ENCODE measurements around the gene CUL2.

CUL2 gene

GRCh38 chr10:34969171-34969570 lies 121.0 kb downstream of the CUL2 start:
- H3K4me3 ChIP-seq (ENCODE audit: low read length): no peak overlapping the region
- no peak for TF ChIP-seq CTCF (conservative IDR thresholded peaks at IDR 0.05; ENCODE audit: low read length)
- no peak for DNase-seq (ENCODE audit: low read depth)

- no peak overlapping the region for H3K4me3 ChIP-seq (ENCODE audit: low read length)
- DNase-seq (ENCODE audit: low read depth): peak; percentile 95
- no peak for TF ChIP-seq CTCF (conservative IDR thresholded peaks at IDR 0.05; ENCODE audit: low read length)
These were observed 122.7 kb downstream of the CUL2 start for GRCh38 chr10:34967335-34967880.

GRCh38 chr10:34966451-34966850 lies 123.7 kb downstream of the CUL2 start:
- no peak for TF ChIP-seq CTCF (conservative IDR thresholded peaks at IDR 0.05; ENCODE audit: low read length)
- peak; percentile 39 for DNase-seq (ENCODE audit: low read depth)
- H3K4me3 ChIP-seq (ENCODE audit: low read length): no peak overlapping the region

- DNase-seq (ENCODE audit: low read depth): no peak
- TF ChIP-seq CTCF (conservative IDR thresholded peaks at IDR 0.05; ENCODE audit: low read length): no peak
- H3K4me3 ChIP-seq (ENCODE audit: low read length): no peak overlapping the region
These were observed 124.1 kb downstream of the CUL2 start for GRCh38 chr10:34966040-34966439.

GRCh38 chr10:34964166-34964800 lies 125.9 kb downstream of the CUL2 start:
- H3K4me3 ChIP-seq (ENCODE audit: low read length): no peak overlapping the region
- DNase-seq (ENCODE audit: low read depth): no peak
- no peak for TF ChIP-seq CTCF (conservative IDR thresholded peaks at IDR 0.05; ENCODE audit: low read length)

GRCh38 chr10:34962866-34963265 lies 127.3 kb downstream of the CUL2 start:
- DNase-seq (ENCODE audit: low read depth): peak; percentile 15
- H3K4me3 ChIP-seq (ENCODE audit: low read length): no peak overlapping the region
- TF ChIP-seq CTCF (conservative IDR thresholded peaks at IDR 0.05; ENCODE audit: low read length): no peak

- peak; percentile 36 for DNase-seq (ENCODE audit: low read depth)
- peak; percentile 43 for TF ChIP-seq CTCF (conservative IDR thresholded peaks at IDR 0.05; ENCODE audit: low read length)
- H3K4me3 ChIP-seq (ENCODE audit: low read length): no peak overlapping the region
These were observed 129.2 kb downstream of the CUL2 start for GRCh38 chr10:34960983-34961382.

Data from AG10803 (cell line).